Measurements from ENCODE around the gene DMRT3. TPM values are rescaled to one million over a fixed set of nuclear protein-coding genes. Genes with fewer than 3 reads are reported as not detected.

The DMRT3 gene
- total RNA-seq, 4 donors from 2014 or later: 0.55 TPM; not detected in 3

DNA sequence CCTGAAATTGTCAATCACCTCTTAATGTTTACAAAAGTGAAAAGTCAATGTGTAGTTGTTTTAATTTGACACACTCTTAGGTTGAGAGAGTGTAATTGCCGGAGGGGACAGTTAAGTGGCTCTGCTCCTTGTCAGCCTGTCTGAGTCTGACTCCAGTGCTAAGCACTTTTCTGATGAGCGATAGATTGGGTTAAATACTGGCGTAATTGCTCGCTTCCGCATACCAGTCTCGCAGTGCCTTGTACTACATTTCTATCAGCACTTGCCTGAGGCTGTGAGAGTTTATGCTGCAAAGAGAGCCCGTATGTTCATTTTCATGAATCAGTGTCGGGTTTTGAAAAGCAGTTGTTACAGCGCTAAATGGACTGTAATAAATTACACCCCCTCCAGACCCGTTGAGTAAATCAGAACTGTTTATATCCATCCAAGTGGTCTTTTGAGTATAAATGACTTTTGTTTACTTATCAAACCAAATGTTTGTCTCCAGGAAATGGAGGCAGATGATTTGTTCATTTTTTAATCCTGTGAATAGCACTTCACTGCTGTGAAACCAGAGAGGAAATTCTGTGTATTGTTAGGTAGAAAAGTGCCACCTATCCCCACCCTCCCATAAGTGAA, 41.0 kb upstream of the DMRT3 start:
- WGBS, 2 donors: 18 to 36% methylated on average over 10 of the region's 10 CpGs
- TF ChIP-seq, protein P1, sequence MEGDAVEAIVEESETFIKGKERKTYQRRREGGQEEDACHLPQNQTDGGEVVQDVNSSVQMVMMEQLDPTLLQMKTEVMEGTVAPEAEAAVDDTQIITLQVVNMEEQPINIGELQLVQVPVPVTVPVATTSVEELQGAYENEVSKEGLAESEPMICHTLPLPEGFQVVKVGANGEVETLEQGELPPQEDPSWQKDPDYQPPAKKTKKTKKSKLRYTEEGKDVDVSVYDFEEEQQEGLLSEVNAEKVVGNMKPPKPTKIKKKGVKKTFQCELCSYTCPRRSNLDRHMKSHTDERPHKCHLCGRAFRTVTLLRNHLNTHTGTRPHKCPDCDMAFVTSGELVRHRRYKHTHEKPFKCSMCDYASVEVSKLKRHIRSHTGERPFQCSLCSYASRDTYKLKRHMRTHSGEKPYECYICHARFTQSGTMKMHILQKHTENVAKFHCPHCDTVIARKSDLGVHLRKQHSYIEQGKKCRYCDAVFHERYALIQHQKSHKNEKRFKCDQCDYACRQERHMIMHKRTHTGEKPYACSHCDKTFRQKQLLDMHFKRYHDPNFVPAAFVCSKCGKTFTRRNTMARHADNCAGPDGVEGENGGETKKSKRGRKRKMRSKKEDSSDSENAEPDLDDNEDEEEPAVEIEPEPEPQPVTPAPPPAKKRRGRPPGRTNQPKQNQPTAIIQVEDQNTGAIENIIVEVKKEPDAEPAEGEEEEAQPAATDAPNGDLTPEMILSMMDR (IDR thresholded peaks at IDR 0.05): no peak
- no peak for TF ChIP-seq POLR2A (IDR thresholded peaks at IDR 0.05)
- intact Hi-C loops (cut with DNase I; ENCODE audit: low total_unique reads): no loop called here
- H3K4me3 ChIP-seq (ENCODE audit: low read depth, poor library complexity, severe bottlenecking): no peak overlapping the region
- no peak for DNase-seq (ENCODE audit: low spot score in 2 of 2)

DNA sequence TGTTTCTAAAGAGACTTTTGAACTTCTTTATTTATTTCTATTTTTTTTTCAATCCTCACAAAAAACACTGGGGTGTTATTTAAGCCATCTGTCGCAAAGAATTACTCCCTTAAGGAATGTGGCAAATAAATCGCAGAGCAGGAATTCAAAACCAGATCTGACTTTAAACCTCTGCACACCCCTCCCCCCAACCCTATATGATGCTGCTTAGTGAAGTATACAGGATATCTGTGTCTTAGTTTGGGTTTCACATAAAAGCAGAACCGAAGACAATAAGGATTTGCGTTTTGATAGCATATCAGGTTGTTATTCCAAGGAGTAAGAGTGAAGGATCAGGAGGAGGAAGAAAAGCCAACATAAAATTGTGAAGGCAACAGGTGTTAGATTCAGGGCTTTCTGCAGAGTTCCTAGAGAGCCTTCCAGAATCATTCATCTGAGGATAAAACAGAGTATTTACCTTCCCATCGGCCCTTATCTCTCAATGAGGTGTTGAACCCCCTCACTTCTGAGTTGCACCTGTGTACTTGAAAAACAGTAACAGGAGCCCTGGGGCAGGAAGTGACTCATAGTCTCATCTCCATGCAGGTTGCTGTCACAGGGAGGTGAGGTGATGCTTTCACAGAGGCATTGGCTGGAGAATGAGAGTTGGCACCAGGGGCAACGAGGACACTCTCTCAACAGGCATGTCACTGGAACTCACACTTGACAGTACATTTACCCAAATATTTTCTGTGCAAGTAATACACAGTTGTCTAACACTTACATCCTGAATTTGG, 33.5 kb upstream of the DMRT3 start:
- no peak overlapping the region for H3K4me3 ChIP-seq (ENCODE audit: low read depth, poor library complexity, severe bottlenecking)
- DNase-seq (ENCODE audit: low spot score in 2 of 2): no peak
- 46 to 52% methylated on average over 6 of the region's 6 CpGs for WGBS, 2 donors
- no peak for TF ChIP-seq POLR2A (IDR thresholded peaks at IDR 0.05)
- TF ChIP-seq, protein P1 (IDR thresholded peaks at IDR 0.05): no peak
- intact Hi-C loops (cut with DNase I; ENCODE audit: low total_unique reads): no loop called here

GRCh38 chr9:947985-948384, 28.5 kb upstream of the DMRT3 start:
- DNase-seq (ENCODE audit: low spot score in 2 of 2): no peak
- H3K4me3 ChIP-seq (ENCODE audit: low read depth, poor library complexity, severe bottlenecking): no peak overlapping the region
- TF ChIP-seq, protein P1 (IDR thresholded peaks at IDR 0.05): no peak
- no peak for TF ChIP-seq POLR2A (IDR thresholded peaks at IDR 0.05)
- intact Hi-C loops (cut with DNase I; ENCODE audit: low total_unique reads): no loop called here
- WGBS, 2 donors: 89 to 94% methylated on average over 3 of the region's 3 CpGs

GRCh38 chr9:948497-948896, 28.0 kb upstream of the DMRT3 start:
- DNase-seq (ENCODE audit: low spot score in 2 of 2): no peak
- 76 to 97% methylated on average over 7 of the region's 7 CpGs for WGBS, 2 donors
- intact Hi-C loops (cut with DNase I; ENCODE audit: low total_unique reads): no loop called here
- H3K4me3 ChIP-seq (ENCODE audit: low read depth, poor library complexity, severe bottlenecking): no peak overlapping the region
- TF ChIP-seq POLR2A (IDR thresholded peaks at IDR 0.05): no peak
- TF ChIP-seq, protein P1 (IDR thresholded peaks at IDR 0.05): no peak

DNA sequence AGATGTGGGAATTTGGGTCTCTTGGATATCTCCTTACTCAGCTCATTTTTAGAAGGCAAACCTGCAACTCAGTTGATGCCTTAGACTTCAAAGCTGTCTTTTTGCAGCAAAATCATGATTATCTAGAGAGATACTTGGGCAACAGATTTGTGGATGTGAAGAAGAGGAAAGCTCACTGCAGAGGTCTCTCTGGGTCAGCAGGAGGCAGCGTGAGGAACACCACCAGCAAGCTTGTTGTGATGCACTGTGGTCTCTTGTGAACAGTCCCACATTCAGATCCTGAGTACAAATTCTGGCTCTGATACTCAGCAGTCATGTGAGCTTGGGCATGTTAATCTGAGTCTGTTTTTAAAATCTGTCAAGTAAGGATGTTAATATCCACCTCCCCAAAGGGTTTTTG, 26.3 kb upstream of the DMRT3 start:
- no peak for DNase-seq (ENCODE audit: low spot score in 2 of 2)
- TF ChIP-seq POLR2A (IDR thresholded peaks at IDR 0.05): no peak
- TF ChIP-seq, protein P1 (IDR thresholded peaks at IDR 0.05): no peak
- H3K4me3 ChIP-seq (ENCODE audit: low read depth, poor library complexity, severe bottlenecking): no peak overlapping the region
- 58 to 75% methylated on average over 1 of the region's 1 CpG for WGBS, 2 donors
- intact Hi-C loops (cut with DNase I; ENCODE audit: low total_unique reads): no loop called here
